Activated T-cell treated with anti-CD3 and anti-CD28 coated beads, Interleukin-2, amount 50 U/mL, for 24 hours (primary cell): Measurements from ENCODE around the gene PAX5.

Experiments used
- DNase-seq: peaks from one replicate; pipeline ENCODE4 v3.0.0-alpha.2; 2020
- H3K27ac Mint-ChIP-seq: 2 replicates; pipeline ENCODE4 v1.8.0; 2020; ENCODE audit warnings: mild to moderate bottlenecking, mixed read lengths
- H3K27me3 Mint-ChIP-seq: 2 replicates; pipeline ENCODE4 v1.8.0; 2020; ENCODE audit warnings: mixed read lengths
- H3K36me3 Mint-ChIP-seq: 2 replicates; pipeline ENCODE4 v1.8.0; 2020; ENCODE audit warnings: low read depth, mixed read lengths
- H3K4me1 Mint-ChIP-seq: 2 replicates; pipeline ENCODE4 v1.8.0; 2020; ENCODE audit warnings: low read depth, mixed read lengths
- H3K4me3 Mint-ChIP-seq: 2 replicates; pipeline ENCODE4 v1.8.0; 2020; ENCODE audit warnings: mild to moderate bottlenecking, moderate library complexity, mixed read lengths
- H3K9me3 Mint-ChIP-seq: 2 replicates; pipeline ENCODE4 v1.8.0; 2020; ENCODE audit warnings: mixed read lengths

Gene PAX5

DNA sequence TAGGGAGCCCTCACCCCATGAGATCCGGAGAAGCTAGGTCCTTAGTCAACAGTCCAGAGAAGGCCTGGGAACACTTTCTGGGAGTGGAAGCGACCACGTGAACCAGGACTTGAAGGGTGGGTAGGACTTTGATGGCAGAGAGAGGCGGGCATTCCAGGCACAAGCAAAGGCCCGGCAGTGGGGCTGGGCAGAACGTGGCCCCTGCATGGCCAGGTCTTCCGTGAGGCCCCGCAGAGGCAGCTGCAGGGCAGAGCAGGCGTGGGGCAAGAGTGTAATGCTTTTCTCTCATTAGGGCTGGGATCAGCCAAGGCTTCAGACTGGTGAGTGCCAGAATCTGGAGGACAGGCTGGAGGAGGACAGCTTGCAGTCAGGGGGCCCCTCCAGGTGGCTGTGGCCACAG lies 184.1 kb downstream of the PAX5 start:
- Mint-ChIP-seq H3K9me3 (no peaks in the 10 kb centered on the region), H3K36me3 (no peaks in the 10 kb centered on the region), H3K4me3 (no peak overlapping the region), H3K27me3 (no peaks in the 10 kb centered on the region), H3K4me1 (no peaks in the 10 kb centered on the region), H3K27ac (no peak overlapping the region)
- no peak for DNase-seq

DNA sequence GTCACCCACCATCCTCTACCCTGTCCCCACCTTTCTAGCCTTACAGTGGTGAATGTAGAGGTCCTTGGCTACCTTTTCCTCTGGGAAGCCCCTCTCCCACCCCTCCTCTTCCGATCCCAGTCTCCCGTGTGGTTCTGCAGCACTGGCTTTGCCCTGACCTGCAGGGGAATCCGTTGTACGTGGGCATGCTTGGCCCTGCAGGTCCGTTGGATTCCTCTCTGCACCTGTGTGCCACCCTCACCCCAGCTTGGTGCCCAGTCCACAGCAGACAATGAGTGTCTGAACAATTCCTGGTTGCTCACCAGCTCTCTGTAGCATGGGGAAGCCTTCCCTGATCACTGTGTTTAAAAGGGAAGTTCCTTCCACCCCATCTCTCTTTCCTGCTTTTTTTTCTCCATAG lies 185.1 kb downstream of the PAX5 start:
- Mint-ChIP-seq H3K4me1 (no peaks in the 10 kb centered on the region), H3K27ac (no peak overlapping the region)

DNA sequence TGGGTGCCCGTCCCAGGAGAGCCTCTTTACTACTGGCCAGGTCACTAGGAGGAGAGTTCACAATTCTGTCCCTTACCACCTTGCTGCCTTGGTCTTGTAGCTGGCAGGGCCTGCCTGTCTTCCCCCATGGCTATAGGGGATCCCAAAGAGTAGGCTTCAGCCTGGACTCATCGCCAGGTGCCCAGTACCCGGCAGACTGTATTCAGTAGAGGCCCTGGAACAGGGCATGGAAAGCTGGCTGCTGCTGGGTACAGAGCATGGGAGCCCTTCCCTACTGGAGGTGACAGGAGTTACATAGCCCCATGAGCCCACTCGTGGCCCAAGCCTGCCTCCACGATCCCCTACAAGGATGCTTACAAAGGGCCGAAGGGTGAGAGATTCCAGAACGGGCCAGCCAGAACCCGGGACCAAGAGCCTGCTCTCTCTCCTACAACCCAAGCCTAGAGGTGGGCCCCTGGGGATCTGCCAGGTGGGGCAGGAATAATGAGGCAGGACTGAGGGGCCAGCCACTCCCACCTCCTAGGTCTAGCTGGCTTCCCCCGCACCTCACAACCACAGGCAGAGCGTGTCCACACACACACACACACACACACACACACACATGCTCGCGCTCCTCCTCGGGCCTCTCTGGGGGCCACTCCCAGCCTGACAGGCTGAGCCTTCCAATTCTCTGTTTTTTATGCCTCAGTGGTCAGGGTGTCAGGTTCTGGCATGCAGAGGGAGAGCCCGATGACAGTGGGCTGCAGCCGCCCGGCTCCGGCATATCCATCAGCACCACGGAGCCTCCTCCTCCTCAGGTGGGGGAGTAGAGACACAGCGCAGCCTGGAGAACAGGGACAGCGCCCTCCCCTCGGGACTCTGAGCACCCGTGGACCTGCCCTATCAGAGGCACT lies 186.0 kb downstream of the PAX5 start:
- H3K4me3 Mint-ChIP-seq, result no peak overlapping the region
- no peaks in the 10 kb centered on the region for H3K27me3 Mint-ChIP-seq
- no peak overlapping the region for H3K27ac Mint-ChIP-seq
- no peak for DNase-seq
- no peaks in the 10 kb centered on the region for H3K4me1 Mint-ChIP-seq
- H3K36me3 Mint-ChIP-seq, result no peaks in the 10 kb centered on the region
- H3K9me3 Mint-ChIP-seq, result no peaks in the 10 kb centered on the region

More for the DNA sequence above, 185.1 kb downstream of the PAX5 start:
- no peaks in the 10 kb centered on the region for H3K9me3 Mint-ChIP-seq
- H3K27me3 Mint-ChIP-seq, result no peaks in the 10 kb centered on the region
- no peak for DNase-seq
- H3K4me3 Mint-ChIP-seq, result no peak overlapping the region
- H3K36me3 Mint-ChIP-seq, result no peaks in the 10 kb centered on the region

DNA sequence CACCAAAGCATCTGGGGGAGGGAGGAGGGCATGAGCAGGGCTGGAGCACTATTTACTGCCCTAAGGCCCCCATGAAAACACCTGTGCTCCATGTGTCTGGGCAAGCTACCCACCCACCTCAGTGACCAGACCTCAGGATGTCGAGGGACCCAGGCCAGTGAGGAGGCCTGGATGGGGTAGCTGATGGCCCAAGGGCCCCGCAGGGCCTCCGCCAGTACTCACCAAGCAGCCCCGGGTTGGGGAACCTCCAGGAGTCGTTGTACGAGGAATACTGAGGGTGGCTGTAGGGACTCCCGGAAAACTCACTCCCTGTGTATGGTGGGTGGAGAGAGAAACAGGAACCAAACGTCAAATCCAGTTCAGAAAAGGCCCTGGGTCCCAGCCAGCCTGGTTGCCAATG lies 187.4 kb downstream of the PAX5 start:
- Mint-ChIP-seq H3K4me3 (no peak overlapping the region), H3K27ac (no peak overlapping the region), H3K9me3 (no peaks in the 10 kb centered on the region), H3K4me1 (no peaks in the 10 kb centered on the region), H3K27me3 (no peaks in the 10 kb centered on the region), H3K36me3 (no peaks in the 10 kb centered on the region)
- no peak for DNase-seq

DNA sequence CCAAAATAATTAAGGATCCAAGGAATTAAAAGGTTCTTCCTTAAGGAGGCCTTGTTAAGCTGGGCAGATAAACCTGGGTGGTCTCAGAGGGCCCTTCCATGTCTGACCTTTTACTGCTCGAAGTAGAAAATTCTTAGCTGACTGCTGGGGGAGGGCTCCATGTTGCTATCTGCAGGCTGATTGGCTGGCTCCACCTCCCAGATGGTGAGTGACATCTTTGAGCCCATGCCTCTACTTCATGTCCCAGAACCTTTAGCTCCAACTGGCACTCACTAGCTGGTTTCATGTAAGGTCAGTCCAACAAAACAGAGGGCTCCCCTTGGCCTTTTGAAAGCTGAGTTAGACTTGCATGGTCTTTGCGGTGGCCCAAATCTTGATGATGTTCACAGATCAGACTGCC lies 188.2 kb downstream of the PAX5 start:
- Mint-ChIP-seq H3K27me3 (no peaks in the 10 kb centered on the region), H3K4me3 (no peak overlapping the region), H3K4me1 (no peaks in the 10 kb centered on the region), H3K27ac (no peak overlapping the region), H3K36me3 (no peaks in the 10 kb centered on the region), H3K9me3 (no peaks in the 10 kb centered on the region)
- no peak for DNase-seq

DNA sequence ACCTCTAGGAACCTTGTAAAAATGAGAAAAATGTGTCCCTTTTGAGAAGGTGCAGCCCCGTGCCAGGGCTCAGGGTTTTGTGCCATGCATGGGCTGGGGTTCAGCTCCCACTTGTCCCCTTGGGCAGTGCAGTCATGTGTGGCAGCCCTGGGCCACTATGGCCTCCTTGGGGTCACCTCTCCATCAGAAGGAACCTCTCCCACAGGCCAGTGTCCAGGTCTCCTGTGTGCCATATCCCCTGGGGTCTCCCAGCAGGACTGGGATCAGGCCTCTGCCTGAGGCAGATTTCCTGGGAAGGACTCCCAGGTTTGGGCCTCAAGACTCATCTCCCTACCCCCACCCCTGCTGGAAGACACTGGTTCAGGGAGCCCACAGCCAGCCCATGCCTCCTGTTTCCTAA lies 189.1 kb downstream of the PAX5 start:
- DNase-seq, result no peak
- Mint-ChIP-seq H3K4me1 (no peaks in the 10 kb centered on the region), H3K27ac (no peak overlapping the region), H3K9me3 (no peaks in the 10 kb centered on the region), H3K36me3 (no peaks in the 10 kb centered on the region), H3K4me3 (no peak overlapping the region), H3K27me3 (no peaks in the 10 kb centered on the region)

DNA sequence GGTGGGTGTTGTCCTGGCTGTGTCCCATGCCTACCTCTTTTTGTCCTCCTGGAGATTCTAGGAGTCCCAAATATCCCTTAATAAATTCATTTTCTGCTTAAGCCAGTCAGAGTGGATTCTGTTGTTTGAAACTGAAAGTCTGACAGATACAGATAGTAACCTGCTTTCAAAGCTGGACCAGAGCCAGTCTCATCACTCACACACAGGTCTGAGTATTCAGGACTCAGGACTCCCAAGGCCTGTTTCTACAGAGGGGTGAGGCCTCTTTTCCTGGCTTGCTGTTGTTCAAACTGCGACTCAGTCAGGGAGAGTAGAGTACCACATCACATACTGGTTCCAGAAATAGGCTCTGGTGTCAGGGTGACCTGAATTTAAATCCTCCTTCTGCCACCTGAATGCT lies 190.1 kb downstream of the PAX5 start:
- Mint-ChIP-seq H3K9me3 (no peaks in the 10 kb centered on the region), H3K27ac (no peak overlapping the region), H3K27me3 (no peaks in the 10 kb centered on the region), H3K4me3 (no peak overlapping the region), H3K4me1 (no peaks in the 10 kb centered on the region), H3K36me3 (no peaks in the 10 kb centered on the region)
- DNase-seq, result no peak

DNA sequence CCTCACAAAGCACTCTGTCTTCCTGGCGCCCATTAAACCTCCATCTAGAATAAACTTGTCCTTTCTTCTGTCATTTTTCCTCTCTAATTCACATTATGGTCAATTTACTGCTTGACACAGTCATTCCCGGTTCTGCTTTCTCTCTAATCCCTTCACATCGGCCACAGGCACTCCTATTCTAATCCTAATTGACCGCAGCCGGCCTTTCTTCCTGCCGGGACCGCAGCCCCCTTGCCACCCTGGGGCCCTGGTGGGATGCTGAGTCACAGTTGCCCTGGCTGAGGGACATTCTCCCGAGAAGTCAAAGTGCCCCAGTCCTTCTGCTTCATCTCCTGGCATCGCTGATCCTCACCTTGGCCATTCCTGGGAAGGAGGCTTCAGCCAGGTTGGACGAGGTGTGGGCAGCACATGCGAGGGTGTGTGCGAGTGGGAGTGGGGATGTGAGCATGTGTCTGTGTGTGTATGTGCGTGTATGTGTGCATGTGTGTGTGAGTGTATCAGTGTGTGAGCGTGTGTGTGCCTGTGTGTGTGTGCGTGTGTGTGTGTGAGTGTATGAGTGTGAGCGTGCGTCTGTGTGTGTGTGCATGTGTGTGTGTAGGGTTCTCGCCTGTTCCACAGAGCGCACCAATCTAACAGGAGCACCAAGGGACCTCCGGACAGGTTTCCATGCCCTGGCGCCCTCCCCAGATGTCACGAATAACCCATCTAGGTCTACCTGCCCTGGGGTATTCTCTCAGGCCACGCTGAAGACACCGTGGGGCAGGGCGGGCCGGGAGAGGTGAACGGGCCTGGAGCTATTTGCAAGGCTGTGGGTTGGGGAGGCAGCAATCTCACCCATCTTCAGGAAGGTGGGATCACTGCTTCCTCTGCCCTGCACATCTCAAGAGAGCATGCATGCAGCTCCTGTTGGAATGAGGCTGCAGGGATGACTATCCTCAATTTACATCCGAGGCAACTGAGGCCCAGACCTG lies 191.2 kb downstream of the PAX5 start:
- no peak overlapping the region for H3K4me3 Mint-ChIP-seq
- H3K36me3 Mint-ChIP-seq, result no peaks in the 10 kb centered on the region
- no peak overlapping the region for H3K27ac Mint-ChIP-seq
- no peaks in the 10 kb centered on the region for H3K4me1 Mint-ChIP-seq
- no peaks in the 10 kb centered on the region for H3K27me3 Mint-ChIP-seq
- no peaks in the 10 kb centered on the region for H3K9me3 Mint-ChIP-seq
- DNase-seq, result no peak

DNA sequence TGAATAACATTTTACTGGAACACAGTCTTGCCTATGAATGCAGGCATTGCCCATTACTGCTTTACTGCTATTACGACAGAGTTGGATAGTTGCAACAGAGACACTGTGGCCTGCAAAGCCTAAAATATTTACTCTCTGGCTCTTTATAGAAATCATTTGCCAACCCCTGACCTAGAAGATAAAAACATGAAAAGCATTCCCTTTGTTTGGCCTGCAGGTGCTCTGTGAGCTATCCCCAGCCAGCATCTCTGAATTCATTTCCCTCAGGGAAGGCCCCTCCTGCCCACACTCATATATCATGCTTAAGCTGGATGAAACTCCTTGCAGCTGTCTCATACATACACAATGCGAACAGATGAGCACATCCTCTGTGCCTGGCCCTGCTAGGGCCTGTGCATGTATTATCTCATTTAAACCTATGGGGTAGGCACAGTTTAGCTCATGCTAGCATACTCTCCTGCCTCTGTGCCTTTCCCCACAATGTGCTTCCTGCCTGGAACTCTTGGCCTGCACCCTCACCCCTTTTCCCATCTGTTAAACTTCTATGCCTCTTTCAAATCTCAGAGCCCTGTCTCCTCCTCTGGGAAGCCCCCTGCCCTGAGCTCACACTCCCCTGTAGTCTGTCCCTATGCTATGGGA lies 193.1 kb downstream of the PAX5 start:
- Mint-ChIP-seq H3K36me3 (no peaks in the 10 kb centered on the region), H3K4me1 (no peaks in the 10 kb centered on the region), H3K27ac (no peak overlapping the region), H3K4me3 (no peak overlapping the region), H3K27me3 (peaks cover 3% of the 10 kb centered on the region), H3K9me3 (no peaks in the 10 kb centered on the region)
- no peak for DNase-seq

DNA sequence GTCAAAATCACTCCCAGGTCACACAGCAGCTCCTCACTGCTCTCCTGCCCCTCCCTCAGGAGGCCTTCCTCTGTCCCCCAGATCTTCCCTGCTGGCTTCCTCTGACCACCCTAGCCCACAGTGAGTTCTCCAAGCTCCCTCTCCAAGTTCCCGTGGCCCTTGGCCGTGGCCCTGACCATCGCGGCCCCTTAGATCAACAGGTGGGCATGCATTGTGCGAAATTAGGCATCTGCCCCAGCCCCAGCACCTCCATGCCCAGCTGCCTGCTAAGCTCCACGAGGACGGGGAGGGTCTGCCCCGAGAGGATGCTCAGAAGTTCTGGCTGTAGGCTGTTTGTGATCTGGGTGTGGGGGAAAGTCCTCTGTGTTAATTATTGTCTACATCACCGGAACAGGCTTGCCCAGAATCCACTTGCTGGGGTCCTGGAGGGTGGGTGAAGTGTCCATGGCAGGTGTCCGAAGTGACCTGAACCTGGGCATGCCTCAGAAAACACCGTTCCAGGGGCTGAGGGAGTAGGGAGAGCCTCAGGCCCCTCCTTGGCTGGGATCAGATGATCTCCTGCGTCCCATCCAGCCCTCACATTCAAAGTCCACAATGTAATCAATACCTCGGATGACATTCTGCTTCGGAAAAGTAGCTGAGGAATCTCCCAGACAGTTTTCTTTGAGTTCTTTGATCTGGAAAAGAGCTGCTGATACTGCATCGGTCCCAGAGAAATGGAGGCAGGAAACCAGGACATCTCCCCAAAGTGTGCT lies 194.8 kb downstream of the PAX5 start:
- no peak overlapping the region for H3K4me3 Mint-ChIP-seq
- no peaks in the 10 kb centered on the region for H3K9me3 Mint-ChIP-seq
- peaks cover 3% of the 10 kb centered on the region for H3K27me3 Mint-ChIP-seq

DNA sequence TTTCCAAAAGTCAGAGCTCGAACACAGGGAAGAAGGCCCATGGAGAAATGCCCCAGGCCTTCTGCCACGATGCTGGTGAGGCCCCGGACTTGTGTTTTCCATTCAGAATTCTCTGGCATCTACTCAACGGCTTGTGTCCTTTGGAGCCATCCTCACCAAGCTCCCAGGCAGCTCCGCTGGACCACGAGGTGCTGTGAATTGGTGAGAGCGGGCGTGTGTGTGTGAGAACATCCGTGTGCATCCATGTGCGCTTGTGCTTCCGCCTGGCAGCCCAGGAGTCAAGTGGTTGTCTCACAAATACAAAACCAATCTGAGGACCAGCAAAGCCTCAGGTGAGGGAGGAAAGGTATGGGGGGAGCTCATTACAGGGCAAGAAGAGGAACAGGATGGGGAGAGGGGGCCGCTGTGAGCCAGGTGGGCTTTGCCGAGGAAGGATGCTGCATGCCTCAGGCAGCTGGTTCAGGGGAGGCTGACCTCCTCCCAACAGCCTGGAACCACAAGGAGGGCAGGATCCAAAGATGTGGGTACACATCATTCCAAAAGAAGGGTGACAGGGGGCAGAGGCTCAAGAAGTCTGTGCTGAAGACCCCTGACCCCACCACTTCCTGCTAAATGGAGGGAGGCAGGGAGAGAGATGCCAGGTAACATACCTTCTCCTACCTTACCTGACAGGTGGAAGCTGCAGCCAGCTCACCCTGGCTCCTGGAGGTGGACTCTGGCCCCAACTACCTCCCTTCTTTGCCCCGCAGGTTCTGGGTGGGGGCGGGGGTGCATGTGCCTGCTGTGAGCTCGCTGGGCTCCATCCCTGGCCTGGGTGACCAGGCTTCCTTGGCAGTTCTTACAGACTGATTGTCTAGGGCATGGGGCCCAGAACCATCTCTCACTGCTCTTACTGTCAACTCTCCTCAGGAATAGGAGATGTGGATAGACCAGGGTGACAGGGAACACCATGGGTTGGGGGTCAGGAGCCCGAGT lies 196.3 kb downstream of the PAX5 start:
- Mint-ChIP-seq H3K9me3 (no peaks in the 10 kb centered on the region), H3K36me3 (no peaks in the 10 kb centered on the region), H3K4me1 (no peaks in the 10 kb centered on the region), H3K27me3 (peaks cover 3% of the 10 kb centered on the region), H3K27ac (no peak overlapping the region), H3K4me3 (no peak overlapping the region)
- DNase-seq, result no peak

More for the DNA sequence above, 194.8 kb downstream of the PAX5 start:
- no peaks in the 10 kb centered on the region for H3K36me3 Mint-ChIP-seq
- H3K4me1 Mint-ChIP-seq, result no peaks in the 10 kb centered on the region
- no peak for DNase-seq
- H3K27ac Mint-ChIP-seq, result no peak overlapping the region

DNA sequence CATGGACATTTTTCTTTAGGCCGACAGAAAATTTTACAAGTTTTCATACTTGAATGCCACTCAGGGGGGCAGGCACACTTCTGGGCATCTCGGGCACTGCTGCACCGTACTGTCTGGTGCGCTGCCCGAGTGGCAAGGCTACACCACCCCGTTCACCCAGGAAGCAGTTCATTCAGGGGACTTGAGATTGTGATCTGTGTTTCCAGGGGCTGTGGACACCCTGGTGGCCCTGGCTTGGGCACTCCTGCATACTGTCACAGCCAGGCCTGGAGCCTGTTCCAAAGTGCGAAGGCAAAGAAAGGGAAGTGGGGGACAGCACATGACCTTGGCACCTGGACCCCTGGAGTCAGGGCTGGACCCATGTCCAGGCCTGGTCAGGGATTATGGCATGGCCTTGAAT lies 197.6 kb downstream of the PAX5 start:
- Mint-ChIP-seq H3K4me1 (no peaks in the 10 kb centered on the region), H3K4me3 (no peak overlapping the region), H3K36me3 (no peaks in the 10 kb centered on the region), H3K27ac (no peak overlapping the region), H3K27me3 (peaks cover 3% of the 10 kb centered on the region), H3K9me3 (no peaks in the 10 kb centered on the region)
- no peak for DNase-seq

DNA sequence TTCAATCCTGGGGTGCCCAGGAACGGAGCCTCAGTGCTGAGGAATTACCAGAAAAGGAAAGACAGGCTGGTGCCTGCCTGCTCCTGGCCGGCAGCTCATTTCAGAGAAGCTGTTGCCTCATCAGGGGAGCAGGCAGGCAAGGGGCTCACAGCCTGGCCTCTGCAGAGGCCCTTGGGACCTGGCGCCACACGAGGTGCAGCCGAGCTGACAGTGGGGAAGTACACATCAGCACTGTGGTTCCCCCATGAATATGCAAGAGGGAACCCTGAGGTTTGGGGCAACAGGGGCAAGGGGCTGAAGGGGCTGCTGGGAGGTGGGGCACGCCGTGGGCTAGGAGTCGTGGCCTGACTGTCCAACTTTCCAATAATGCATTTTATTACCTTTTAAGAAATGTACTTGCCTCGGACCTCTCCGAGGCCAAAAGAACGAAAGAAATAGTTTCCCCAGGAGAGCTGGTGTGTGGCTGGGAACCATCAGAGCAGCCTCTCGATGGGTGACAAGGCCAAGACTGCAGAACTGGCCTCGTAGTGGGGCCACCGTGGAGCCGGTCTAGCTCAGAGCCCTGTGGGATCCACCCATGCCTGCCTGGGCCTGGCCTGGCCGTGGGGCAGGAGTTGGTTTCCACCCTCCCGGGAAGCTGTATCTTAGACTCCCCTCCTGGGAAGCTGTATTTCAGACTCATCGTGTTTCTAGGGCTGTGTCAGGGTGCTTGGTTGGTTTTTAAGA lies 198.6 kb downstream of the PAX5 start:
- Mint-ChIP-seq H3K27ac (no peak overlapping the region), H3K4me1 (no peaks in the 10 kb centered on the region), H3K4me3 (no peak overlapping the region), H3K27me3 (peaks cover 3% of the 10 kb centered on the region), H3K9me3 (no peaks in the 10 kb centered on the region), H3K36me3 (no peaks in the 10 kb centered on the region)
- DNase-seq, result no peak
